Measurements from ENCODE around the gene CFAP97D2. TPM values are rescaled to one million over a fixed set of nuclear protein-coding genes. Genes with fewer than 3 reads are reported as not detected.
"Not testable (repeated sequence)": the region's sequence is repeated elsewhere in the genome, so short reads cannot be mapped to it uniquely, and the experiment has no call there.

Gene CFAP97D2
- polyA plus RNA-seq, 6 donors from 2014 or later, result not detected

GRCh38 chr13:114248011-114248410 is 69.0 kb downstream of the CFAP97D2 start:
- Mint-ChIP-seq H3K27me3 (no peaks in the 10 kb centered on the region), H3K36me3 (peaks cover 5 to 15% of the 10 kb centered on the region in 2 donors), H3K27ac (no peak overlapping the region), H3K4me3 (no peak overlapping the region), H3K9me3 (no peaks in the 10 kb centered on the region), H3K4me1 (peaks cover 0 to 7% (median 0%) of the 10 kb centered on the region in 3 donors)
- ATAC-seq (ENCODE audit: low read depth in 2 of 2) (no peak), DNase-seq (no peak)

- Mint-ChIP-seq H3K4me1 (peaks cover 0 to 7% (median 5%) of the 10 kb centered on the region in 3 donors), H3K36me3 (peaks cover 10 to 15% of the 10 kb centered on the region in 2 donors), H3K4me3 (no peak overlapping the region), H3K27me3 (no peaks in the 10 kb centered on the region), H3K27ac (no peak overlapping the region), H3K9me3 (no peaks in the 10 kb centered on the region)
- no peak for ATAC-seq (ENCODE audit: low read depth in 2 of 2)
- DNase-seq, result no peak
Observed at GRCh38 chr13:114249077-114249476, 70.0 kb downstream of the CFAP97D2 start.

- Mint-ChIP-seq H3K4me1 (peaks cover 4 to 16% (median 9%) of the 10 kb centered on the region in 3 donors), H3K27ac (peak overlapping the region in 1 of 6 donors; percentile 82), H3K36me3 (peaks cover 14 to 26% of the 10 kb centered on the region in 2 donors)
- not testable (repeated sequence) for H3K27me3 Mint-ChIP-seq; DNase-seq; H3K9me3 Mint-ChIP-seq; H3K4me3 Mint-ChIP-seq; ATAC-seq (ENCODE audit: low read depth in 2 of 2)
Observed at GRCh38 chr13:114251639-114252440, 72.8 kb downstream of the CFAP97D2 start.

- H3K9me3 Mint-ChIP-seq, result no peaks in the 10 kb centered on the region
- peak overlapping the region in 3 of 6 donors; percentile 6 to 42 (median 7) for H3K27ac Mint-ChIP-seq
- no peak for DNase-seq
- ATAC-seq (ENCODE audit: low read depth in 2 of 2), result peak; percentile 40 to 63
- no peaks in the 10 kb centered on the region for H3K27me3 Mint-ChIP-seq
- H3K4me3 Mint-ChIP-seq, result no peak overlapping the region
- peaks cover 23 to 34% (median 25%) of the 10 kb centered on the region in 3 donors for H3K4me1 Mint-ChIP-seq
- peaks cover 17 to 41% of the 10 kb centered on the region in 2 donors for H3K36me3 Mint-ChIP-seq
Observed at GRCh38 chr13:114256547-114256946, 77.5 kb downstream of the CFAP97D2 start.

GRCh38 chr13:114257014-114257413 is 78.0 kb downstream of the CFAP97D2 start:
- Mint-ChIP-seq H3K4me1 (peaks cover 25 to 36% (median 30%) of the 10 kb centered on the region in 3 donors), H3K27me3 (no peaks in the 10 kb centered on the region), H3K9me3 (no peaks in the 10 kb centered on the region), H3K27ac (no peak overlapping the region), H3K4me3 (no peak overlapping the region), H3K36me3 (peaks cover 17 to 45% of the 10 kb centered on the region in 2 donors)
- ATAC-seq (ENCODE audit: low read depth in 2 of 2) (no peak), DNase-seq (no peak)

- Mint-ChIP-seq H3K4me1 (peaks cover 32 to 47% (median 45%) of the 10 kb centered on the region in 3 donors), H3K27me3 (no peaks in the 10 kb centered on the region), H3K27ac (no peak overlapping the region), H3K9me3 (no peaks in the 10 kb centered on the region), H3K36me3 (peaks cover 17 to 48% of the 10 kb centered on the region in 2 donors), H3K4me3 (no peak overlapping the region)
- ATAC-seq (ENCODE audit: low read depth in 2 of 2) (no peak), DNase-seq (no peak)
Observed at GRCh38 chr13:114258589-114258988, 79.5 kb downstream of the CFAP97D2 start.

GRCh38 chr13:114259374-114259773 is 80.3 kb downstream of the CFAP97D2 start:
- DNase-seq (no peak), ATAC-seq (ENCODE audit: low read depth in 2 of 2) (no peak)
- Mint-ChIP-seq H3K4me1 (peaks cover 36 to 52% (median 46%) of the 10 kb centered on the region in 3 donors), H3K27me3 (no peaks in the 10 kb centered on the region), H3K36me3 (peaks cover 16 to 41% of the 10 kb centered on the region in 2 donors), H3K4me3 (no peak overlapping the region), H3K9me3 (no peaks in the 10 kb centered on the region), H3K27ac (peak overlapping the region in 1 of 6 donors; percentile 86)

- ATAC-seq (ENCODE audit: low read depth in 2 of 2), result peak in 1 of 2 donors; percentile 9
- peaks cover 10 to 35% of the 10 kb centered on the region in 2 donors for H3K36me3 Mint-ChIP-seq
- H3K9me3 Mint-ChIP-seq, result no peaks in the 10 kb centered on the region
- H3K4me3 Mint-ChIP-seq, result no peak overlapping the region
- no peaks in the 10 kb centered on the region for H3K27me3 Mint-ChIP-seq
- H3K27ac Mint-ChIP-seq, result peak overlapping the region in 3 of 6 donors; percentile 71 to 86 (median 83)
- H3K4me1 Mint-ChIP-seq, result peaks cover 36 to 52% (median 46%) of the 10 kb centered on the region in 3 donors
- DNase-seq, result no peak
Observed at GRCh38 chr13:114259974-114260373, 80.9 kb downstream of the CFAP97D2 start.

GRCh38 chr13:114260814-114261213 is 81.8 kb downstream of the CFAP97D2 start:
- peaks cover 36 to 52% (median 44%) of the 10 kb centered on the region in 3 donors for H3K4me1 Mint-ChIP-seq
- no peaks in the 10 kb centered on the region for H3K9me3 Mint-ChIP-seq
- H3K27ac Mint-ChIP-seq, result peak overlapping the region in 5 of 6 donors; percentile 83 to 99 (median 89)
- H3K27me3 Mint-ChIP-seq, result no peaks in the 10 kb centered on the region
- DNase-seq (peak; percentile 25), ATAC-seq (ENCODE audit: low read depth in 2 of 2) (peak; percentile 49 to 60)
- peaks cover 9 to 32% of the 10 kb centered on the region in 2 donors for H3K36me3 Mint-ChIP-seq
- H3K4me3 Mint-ChIP-seq, result peak overlapping the region in 4 of 8 donors; percentile 3 to 77 (median 58)

GRCh38 chr13:114261328-114261965 is 82.4 kb downstream of the CFAP97D2 start:
- H3K4me3 Mint-ChIP-seq, result peak overlapping the region in 6 of 8 donors; percentile 23 to 77 (median 58)
- H3K27me3 Mint-ChIP-seq, result no peaks in the 10 kb centered on the region
- peak overlapping the region; percentile 55 to 99 (median 88) for H3K27ac Mint-ChIP-seq
- ATAC-seq (ENCODE audit: low read depth in 2 of 2), result peak; percentile 38 to 47
- peaks cover 33 to 51% (median 38%) of the 10 kb centered on the region in 3 donors for H3K4me1 Mint-ChIP-seq
- peaks cover 9 to 30% of the 10 kb centered on the region in 2 donors for H3K36me3 Mint-ChIP-seq
- H3K9me3 Mint-ChIP-seq, result no peaks in the 10 kb centered on the region
- no peak for DNase-seq

GRCh38 chr13:114263578-114263977 is 84.5 kb downstream of the CFAP97D2 start:
- H3K36me3 Mint-ChIP-seq, result peaks cover 17 to 29% of the 10 kb centered on the region in 2 donors
- H3K9me3 Mint-ChIP-seq, result peaks cover 0 to 3% (median 0%) of the 10 kb centered on the region in 7 donors
- no peaks in the 10 kb centered on the region for H3K27me3 Mint-ChIP-seq
- ATAC-seq (ENCODE audit: low read depth in 2 of 2) (peak; percentile 60 to 72), DNase-seq (peak; percentile 47)
- peaks cover 35 to 55% (median 41%) of the 10 kb centered on the region in 3 donors for H3K4me1 Mint-ChIP-seq
- H3K27ac Mint-ChIP-seq, result peak overlapping the region; percentile 23 to 94 (median 77)
- H3K4me3 Mint-ChIP-seq, result peak overlapping the region; percentile 7 to 85 (median 69)

GRCh38 chr13:114264313-114264712 is 85.3 kb downstream of the CFAP97D2 start:
- H3K36me3 Mint-ChIP-seq, result peaks cover 17 to 33% of the 10 kb centered on the region in 2 donors
- peak overlapping the region in 1 of 6 donors; percentile 78 for H3K27ac Mint-ChIP-seq
- not testable (repeated sequence) for H3K4me3 Mint-ChIP-seq; DNase-seq; ATAC-seq (ENCODE audit: low read depth in 2 of 2); H3K27me3 Mint-ChIP-seq; H3K9me3 Mint-ChIP-seq
- peaks cover 35 to 56% (median 41%) of the 10 kb centered on the region in 3 donors for H3K4me1 Mint-ChIP-seq

- H3K36me3 Mint-ChIP-seq, result peaks cover 13 to 31% of the 10 kb centered on the region in 2 donors
Observed at GRCh38 chr13:114264886-114265611, 86.0 kb downstream of the CFAP97D2 start.

More at GRCh38 chr13:114264886-114265611, 86.0 kb downstream of the CFAP97D2 start:
- Mint-ChIP-seq H3K27me3 (no peaks in the 10 kb centered on the region), H3K9me3 (peaks cover 0 to 3% (median 0%) of the 10 kb centered on the region in 7 donors), H3K4me3 (no peak overlapping the region), H3K4me1 (peaks cover 33 to 51% (median 39%) of the 10 kb centered on the region in 3 donors), H3K27ac (peak overlapping the region in 2 of 6 donors; percentile 47 to 58)
- DNase-seq, result no peak
- no peak for ATAC-seq (ENCODE audit: low read depth in 2 of 2)

Measured in naive B cell (primary cell).